B cell (primary cell): Measurements from ENCODE around the gene BAIAP2L1. TPM values are rescaled to one million over a fixed set of nuclear protein-coding genes. Genes with fewer than 3 reads are reported as not detected.

Source experiments
- ATAC-seq: fragments of 200-7000 bp; cut with Tn5 transposase; one replicate; pipeline ENCODE4 v1.10.0; 2021; ENCODE audit warnings: low read depth, mild to moderate bottlenecking, moderate number of reproducible peaks, moderate library complexity
- CTCF ChIA-PET: fragments of 350-600 bp; sonication (Branson Sonifier 250); formaldehyde crosslinking; loops from one replicate; lab custom pipeline; 2021; ENCODE audit warnings: antibody characterized with exemption, inconsistent platforms; lab: Charles Lee
- POLR2A ChIA-PET: fragments of 350-600 bp; sonication (Branson Sonifier 250); formaldehyde crosslinking; loops from one replicate; lab custom pipeline; 2021; ENCODE audit warnings: antibody characterized with exemption; lab: Charles Lee
- DNase-seq: peaks from one replicate; pipeline ENCODE4 v3.0.0; 2013
- H2AFZ ChIP-seq: 2 replicates; pipeline ENCODE4 v1.6.1; 2012; ENCODE audit warnings: mild to moderate bottlenecking, low read depth, low read length; ENCODE audit not compliant: insufficient read depth, poor library complexity, severe bottlenecking
- H3K27ac ChIP-seq, 2 donors: 1 replicate in 1 of 2; 2 replicates in 1 of 2; pipeline ENCODE4 v1.5.1; 2012 to 2013; ENCODE audit warnings: low read length in 2 of 2, mild to moderate bottlenecking in 2 of 2, moderate library complexity in 1 of 2
- H3K27me3 ChIP-seq, 4 experiments: fragments of 200-600 bp in 1 of 4; sonication (generic) in 1 of 4; replicated peaks in 1 of 4; 1 replicate in 2 of 4; 2 replicates in 2 of 4; pipeline versions ENCODE4 v1.6.1 to v1.7.0; 2013 to 2016; ENCODE audit warnings: low read length in 3 of 4, mild to moderate bottlenecking in 2 of 4, mixed read lengths in 1 of 4, moderate library complexity in 1 of 4; ENCODE audit not compliant: insufficient read depth in 4 of 4, control insufficient read depth in 3 of 4; ENCODE audit errors: control extremely low read depth in 1 of 4
- H3K36me3 ChIP-seq, 2 experiments: replicated peaks in 1 of 2; 1 replicate in 1 of 2; 2 replicates in 1 of 2; pipeline versions ENCODE4 v1.6.1 to v1.7.1; 2013; ENCODE audit warnings: low read length in 1 of 2; ENCODE audit not compliant: insufficient read depth in 2 of 2, control insufficient read depth in 1 of 2; ENCODE audit errors: control extremely low read depth in 1 of 2, extremely low read depth in 1 of 2
- H3K4me1 ChIP-seq, 2 donors: fragments of 200-600 bp in 1 of 2; sonication (generic) in 1 of 2; 1 replicate in 1 of 2; 2 replicates in 1 of 2; pipeline versions ENCODE4 v1.5.1 to v1.6.1; 2013 to 2017; ENCODE audit warnings: low read length in 2 of 2; ENCODE audit not compliant: control insufficient read depth in 2 of 2, insufficient read depth in 2 of 2
- H3K4me2 ChIP-seq: replicated peaks from 2 replicates; pipeline ENCODE3; 2012; ENCODE audit warnings: mild to moderate bottlenecking, low read depth, low read length; ENCODE audit not compliant: poor library complexity, severe bottlenecking
- H3K4me3 ChIP-seq, 5 experiments: fragments of 200-600 bp in 1 of 5; sonication (generic) in 1 of 5; 1 replicate in 3 of 5; 2 replicates in 2 of 5; pipeline versions ENCODE4 v1.5.1 to v1.7.0; 2011 to 2016; ENCODE audit warnings: low read length in 4 of 5, mild to moderate bottlenecking in 4 of 5, low read depth in 2 of 5, control low read depth in 1 of 5, moderate library complexity in 1 of 5; ENCODE audit not compliant: insufficient read depth in 1 of 5; ENCODE audit errors: control extremely low read depth in 1 of 5, extremely low read depth in 1 of 5
- H3K79me2 ChIP-seq: fragments of 200-600 bp; sonication (generic); one replicate; pipeline ENCODE4 v1.6.0; 2016; ENCODE audit warnings: low read length; ENCODE audit not compliant: control insufficient read depth, insufficient read depth
- H3K9ac ChIP-seq: fragments of 200-600 bp; sonication (generic); 2 replicates; pipeline ENCODE4 v1.6.1; 2017; ENCODE audit warnings: mild to moderate bottlenecking, low read length, moderate library complexity
- H3K9me3 ChIP-seq, 3 donors: one replicate each; pipeline versions ENCODE4 v1.6.1 to v1.7.1; 2013; ENCODE audit warnings: low read length in 2 of 3; ENCODE audit not compliant: control insufficient read depth in 2 of 3, insufficient read depth in 1 of 3; ENCODE audit errors: control extremely low read depth in 1 of 3
- H4K20me1 ChIP-seq: 2 replicates; pipeline ENCODE4 v1.6.0; 2012; ENCODE audit warnings: mild to moderate bottlenecking, low read length; ENCODE audit not compliant: insufficient read depth, control insufficient read depth, poor library complexity, severe bottlenecking
- H3K27ac Mint-ChIP-seq: one replicate; pipeline ENCODE4 v1.8.0; 2021; ENCODE audit warnings: mixed read lengths
- H3K27me3 Mint-ChIP-seq: one replicate; pipeline ENCODE4 v1.8.0; 2021; ENCODE audit warnings: mixed read lengths
- H3K4me1 Mint-ChIP-seq: one replicate; pipeline ENCODE4 v1.8.0; 2021; ENCODE audit warnings: mixed read lengths
- H3K4me3 Mint-ChIP-seq: one replicate; pipeline ENCODE4 v1.8.0; 2021; ENCODE audit warnings: mixed read lengths
- H3K9me3 Mint-ChIP-seq: one replicate; pipeline ENCODE4 v1.8.0; 2022; ENCODE audit warnings: mixed read lengths; ENCODE audit not compliant: insufficient read depth
- CTCF ChIP-seq: fragments of 200-600 bp; IDR thresholded peaks from one replicate; pipeline ENCODE4 v1.8.0; 2022; ENCODE audit warnings: antibody characterized with exemption, mild to moderate bottlenecking
- EZH2 ChIP-seq: IDR thresholded peaks from 2 replicates; pipeline ENCODE4 v1.6.1; 2012; ENCODE audit warnings: borderline replicate concordance, low read depth, mild to moderate bottlenecking, moderate library complexity, low read length; ENCODE audit not compliant: insufficient read depth, poor library complexity, severe bottlenecking
- WGBS: methylation state at CpG from one replicate; pipeline ENCODE4 v1.1.5; 2013; ENCODE audit warnings: missing lambda C conversion rate; ENCODE audit not compliant: insufficient coverage; 5-methylcytosine and 5-hydroxymethylcytosine counted together
- intact Hi-C: fragments of 100-400 bp; cut with micrococcal nuclease; formaldehyde crosslinking; loops from one replicate; pipeline ENCODE4 v1.10.0; 2022
- polyA plus RNA-seq: library from polyadenylated mRNA; depleted of rRNA; stranded (reverse); fragments of >200 nt; gene quantifications from 2 replicates; pipeline ENCODE4 v1.2.3, GENCODE V29; 2012
- total RNA-seq, 2 donors: library from RNA; stranded (reverse); fragments of 120-200 nt in 1 of 2; gene quantifications; 1 replicate in 1 of 2; 2 replicates in 1 of 2; pipeline versions ENCODE4 v1.2.3 to v1.2.4, GENCODE V29; 2013 to 2022

Gene BAIAP2L1
- total and polyA plus RNA-seq, 2 donors (not counting 1 experiment from before 2014, with no cell fraction given): 1.5 to 3.7 TPM

- intact Hi-C loops: no loop called here
- peaks cover 35% of the 10 kb centered on the region for H3K4me1 Mint-ChIP-seq
- no peaks in the 10 kb centered on the region for H3K27me3 Mint-ChIP-seq
- CTCF ChIA-PET: interaction anchor here (0.9 to 1.8 kb wide), 3 partner anchors 13 to 259 kb away, joined by 3 to 7 read pairs (median 6); no protein-coding TSS in a partner anchor
- H3K4me3 ChIP-seq: peak overlapping the region; percentile 69 to 92 (median 77)
- H3K36me3 ChIP-seq: no peaks in the 10 kb centered on the region
- H3K9me3 ChIP-seq: no peaks in the 10 kb centered on the region
- ATAC-seq: no peak
- H2AFZ ChIP-seq: peak overlapping the region; percentile 78
- POLR2A ChIA-PET: interaction anchor here (0.6 to 2.2 kb wide), 3 partner anchors 28 to 146 kb away, joined by 4 to 8 read pairs (median 6); partner anchors contain the start of gene TECPR1
- peak overlapping the region; percentile 89 for H3K4me3 Mint-ChIP-seq
- H3K4me1 ChIP-seq: peaks cover 21 to 40% of the 10 kb centered on the region in 2 donors
- H4K20me1 ChIP-seq: peaks cover 22% of the 10 kb centered on the region
- H3K79me2 ChIP-seq: peaks cover 27% of the 10 kb centered on the region
- H3K27ac Mint-ChIP-seq: peak overlapping the region; percentile 91
- DNase-seq: no peak
- no peaks in the 10 kb centered on the region for H3K9me3 Mint-ChIP-seq
- TF ChIP-seq CTCF: no peak
- TF ChIP-seq EZH2: no peak
- 47% methylated on average over 4 of the region's 7 CpGs for WGBS
- H3K4me2 ChIP-seq: peak overlapping the region; percentile 99
- H3K27me3 ChIP-seq: no peaks in the 10 kb centered on the region
- H3K27ac ChIP-seq: peak overlapping the region; percentile 83
- peak overlapping the region; percentile 87 for H3K9ac ChIP-seq
These were observed 120.6 kb downstream of the BAIAP2L1 start for GRCh38 chr7:98280296-98280695.

GRCh38 chr7:98278936-98279335 is 122.0 kb downstream of the BAIAP2L1 start:
- DNase-seq: no peak
- no peak overlapping the region for H2AFZ ChIP-seq
- H3K9ac ChIP-seq: no peak overlapping the region
- H3K9me3 ChIP-seq: no peaks in the 10 kb centered on the region
- ChIA-PET CTCF (interaction anchor here (1.7 kb wide), 1 partner anchor 37 kb away, joined by 3 read pairs; no protein-coding TSS in a partner anchor), POLR2A (no interaction called here)
- Mint-ChIP-seq H3K4me1 (peaks cover 27% of the 10 kb centered on the region), H3K27me3 (no peaks in the 10 kb centered on the region), H3K9me3 (no peaks in the 10 kb centered on the region), H3K4me3 (no peak overlapping the region), H3K27ac (no peak overlapping the region)
- no peak overlapping the region for H3K4me2 ChIP-seq
- intact Hi-C loops: no loop called here
- no peak for ATAC-seq
- TF ChIP-seq CTCF (no peak), EZH2 (no peak)
- peaks cover 9% of the 10 kb centered on the region for H4K20me1 ChIP-seq
- H3K4me3 ChIP-seq: no peak overlapping the region
- no peak overlapping the region for H3K27ac ChIP-seq
- H3K27me3 ChIP-seq: no peaks in the 10 kb centered on the region
- 61% methylated on average over 3 of the region's 4 CpGs for WGBS
- H3K36me3 ChIP-seq: no peaks in the 10 kb centered on the region
- peaks cover 17 to 31% of the 10 kb centered on the region in 2 donors for H3K4me1 ChIP-seq
- H3K79me2 ChIP-seq: peaks cover 14% of the 10 kb centered on the region
